Ovary (tissue), 9 donors: Measurements from ENCODE around the gene ZNF236. TPM values are rescaled to one million over a fixed set of nuclear protein-coding genes. Genes with fewer than 3 reads are reported as not detected.
A peak's percentile ranks its signal among the peaks of the same experiment; 100 is the strongest.

Source experiments
- DNase-seq, 5 donors: peaks; one replicate each; pipeline ENCODE4 v3.0.0-alpha.2; 2019 to 2020
- H3K27ac ChIP-seq, 2 donors: fragments of 200-600 bp; one replicate each; pipeline versions ENCODE4 v1.5.1 to v1.8.0; 2019 to 2022
- H3K27me3 ChIP-seq: fragments of 200-600 bp; one replicate; pipeline ENCODE4 v1.8.0; 2022
- H3K36me3 ChIP-seq: fragments of 200-600 bp; sonication (generic); one replicate; pipeline ENCODE4 v1.5.1; 2019
- H3K4me1 ChIP-seq: one replicate; pipeline ENCODE4 v1.8.1; 2013; ENCODE audit warnings: mild to moderate bottlenecking, moderate library complexity; ENCODE audit not compliant: insufficient read depth
- H3K4me3 ChIP-seq: fragments of 200-600 bp; sonication (generic); one replicate; pipeline ENCODE4 v1.5.1; 2017
- H3K9me3 ChIP-seq, 2 donors: fragments of 200-600 bp in 1 of 2; sonication (generic) in 1 of 2; one replicate each; pipeline versions ENCODE4 v1.5.1 to v1.8.1; 2013 to 2019; ENCODE audit warnings: mild to moderate bottlenecking in 1 of 2, moderate library complexity in 1 of 2
- CTCF ChIP-seq, 3 donors: fragments of 450-650 bp in 2 of 3; fragments of 200-600 bp in 1 of 3; IDR thresholded peaks; one replicate each; pipeline versions ENCODE4 v1.5.1 to v1.8.0; 2016 to 2022; ENCODE audit warnings: antibody characterized with exemption in 3 of 3, mild to moderate bottlenecking in 1 of 3
- EP300 ChIP-seq: sonication (generic); formaldehyde crosslinking; IDR thresholded peaks from one replicate; pipeline ENCODE4 v1.6.1; 2017; ENCODE audit warnings: antibody characterized with exemption
- POLR2A ChIP-seq: fragments of 450-650 bp; IDR thresholded peaks from one replicate; pipeline ENCODE4 v1.6.1; 2017; ENCODE audit warnings: antibody characterized with exemption, mild to moderate bottlenecking, moderate library complexity
- WGBS, 3 donors: extraction: QIAGEN DNeasy Blood & Tissue Kit in 1 of 3; methylation state at CpG; one replicate each; pipeline versions ENCODE4 v1.1.5 to v1.1.7; 2013 to 2017; 5-methylcytosine and 5-hydroxymethylcytosine counted together
- intact Hi-C, 4 donors: fragments of 100-400 bp; cut with DNase I; formaldehyde crosslinking; loops; one replicate each; pipeline versions ENCODE4 v1.11.0 to v1.15.1; 2022 to 2023
- polyA plus RNA-seq, 2 donors: library from polyadenylated mRNA; stranded (reverse); fragments of 200-250 nt in 1 of 2; fragments of 350-450 nt in 1 of 2; fragmentation: Illumina TruSeq in 1 of 2; extraction: RNeasy Lipid Tissue Mini Kit (QIAGEN cat#74804) in 1 of 2; gene quantifications; one replicate each; pipeline ENCODE4 v1.2.3, GENCODE V29; 2013 to 2014
- total RNA-seq, 7 donors: library from RNA; depleted of rRNA in 2 of 7; stranded (reverse); fragments of >200 nt in 2 of 7; fragmentation: NEBNext Ultra II Directional in 3 of 7; extraction: Animal tissue kit (Norgen Biotek cat#: 25700) in 3 of 7; gene quantifications; one replicate each; pipeline versions ENCODE4 v1.1.0 to v1.2.4, GENCODE V29; 2016 to 2023
- donor health status: DM: no; HTN: no; CAD: no; lungs with moderate emphysema.
- donor health status: DM: no; HTN: no; CAD: no.
- donor health status: Bipolar disorder and iron deficiency.
- donor health status: DM: yes; HTN: yes; CAD: no.
- donor health status: DM: no; HTN: no; CAD: no.
- donor health status: DM: yes; HTN: yes; CAD: no.

ZNF236 gene
- total and polyA plus RNA-seq, 9 donors, result 3.9 to 30.3 (median 24.1) TPM

- intact Hi-C loops, result no loop called here
- Histone ChIP-seq H3K4me3 (no peak overlapping the region), H3K27me3 (no peaks in the 10 kb centered on the region), H3K4me1 (peaks cover 1% of the 10 kb centered on the region), H3K27ac (no peak overlapping the region), H3K9me3 (no peaks in the 10 kb centered on the region), H3K36me3 (no peaks in the 10 kb centered on the region)
- 78 to 88% (median 82%) methylated on average over 4 of the region's 4 CpGs for WGBS, 3 donors
- DNase-seq, result no peak
- no peak for TF ChIP-seq POLR2A
- no peak for TF ChIP-seq EP300
- no peak for TF ChIP-seq CTCF (IDR thresholded peaks at IDR 0.05)
Observed at GRCh38 chr18:76844742-76845477, 22.6 kb downstream of the ZNF236 start.

- DNase-seq, result no peak
- TF ChIP-seq POLR2A (no peak), EP300 (no peak), CTCF (IDR thresholded peaks at IDR 0.05) (no peak)
- Histone ChIP-seq H3K4me1 (peaks cover 1% of the 10 kb centered on the region), H3K27ac (no peak overlapping the region), H3K4me3 (no peak overlapping the region), H3K27me3 (no peaks in the 10 kb centered on the region), H3K9me3 (no peaks in the 10 kb centered on the region), H3K36me3 (no peaks in the 10 kb centered on the region)
- intact Hi-C loops, result no loop called here
- 85 to 92% (median 91%) methylated on average over 5 of the region's 5 CpGs for WGBS, 3 donors
Observed at GRCh38 chr18:76846217-76846616, 23.9 kb downstream of the ZNF236 start.

- intact Hi-C loops, result no loop called here
- peak overlapping the region in 1 of 2 donors; percentile 39 for H3K27ac ChIP-seq
- no peaks in the 10 kb centered on the region for H3K9me3 ChIP-seq
- TF ChIP-seq CTCF (IDR thresholded peaks at IDR 0.05), result peak in 1 of 3 donors; percentile 8
- no peak for TF ChIP-seq POLR2A
- no peaks in the 10 kb centered on the region for H3K27me3 ChIP-seq
- WGBS, 3 donors, result 7 to 28% (median 9%) methylated on average over 2 of the region's 2 CpGs
- no peaks in the 10 kb centered on the region for H3K36me3 ChIP-seq
- peaks cover 1% of the 10 kb centered on the region for H3K4me1 ChIP-seq
- no peak for DNase-seq
- H3K4me3 ChIP-seq, result no peak overlapping the region
Observed at GRCh38 chr18:76847916-76848315, 25.6 kb downstream of the ZNF236 start.

GRCh38 chr18:76850112-76850511 lies 27.8 kb downstream of the ZNF236 start:
- intact Hi-C loops, result no loop called here
- TF ChIP-seq CTCF (IDR thresholded peaks at IDR 0.05) (no peak), EP300 (no peak), POLR2A (no peak)
- 66 to 75% (median 69%) methylated on average over 1 of the region's 1 CpG for WGBS, 3 donors
- Histone ChIP-seq H3K4me1 (no peaks in the 10 kb centered on the region), H3K4me3 (no peak overlapping the region), H3K27ac (peak overlapping the region in 1 of 2 donors; percentile 16), H3K9me3 (no peaks in the 10 kb centered on the region), H3K36me3 (no peaks in the 10 kb centered on the region), H3K27me3 (no peaks in the 10 kb centered on the region)
- DNase-seq, result no peak
